ENCODE measurements around the gene KIF26B. TPM values are rescaled to one million over a fixed set of nuclear protein-coding genes. Genes with fewer than 3 reads are reported as not detected.

KIF26B gene
- total and polyA plus RNA-seq, 2 of the 4 experiments (the other 2 are of a cell fraction) = 0.53 to 0.54 TPM

DNA sequence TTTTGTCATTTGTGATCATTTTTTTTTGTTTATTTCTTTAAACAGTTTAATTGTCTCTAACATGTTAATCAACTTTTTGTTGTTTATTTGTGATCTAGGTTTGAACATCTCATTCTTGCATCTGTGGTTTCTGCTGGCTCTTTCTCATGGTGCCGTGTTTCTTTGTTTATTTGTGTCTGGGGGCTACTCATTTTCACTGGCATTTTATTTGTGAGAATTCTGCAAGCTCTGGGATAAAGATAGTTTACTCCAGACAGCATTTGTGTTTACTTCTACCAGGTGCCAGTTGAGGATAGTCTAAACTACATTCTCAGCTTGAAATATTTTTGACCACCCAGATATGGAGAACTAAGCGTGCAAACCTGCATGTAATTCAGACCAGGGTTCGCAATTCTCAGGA lies 508.6 kb downstream of the KIF26B start:
- no CpG with 5 or more reads among the region's 3 CpGs for WGBS, 2 experiments (ENCODE audit: extremely low coverage in 2 of 2, insufficient read length in 1 of 2)

More for the DNA sequence above, 508.6 kb downstream of the KIF26B start:
- Histone ChIP-seq H2BK15ac (ENCODE audit: low read depth, low read length) (no peak overlapping the region), H3K14ac (replicated peaks; ENCODE audit: low read depth, low read length) (no peak overlapping the region), H4K8ac (ENCODE audit: low read depth in 2 of 2, low read length in 2 of 2) (no peak overlapping the region), H3K18ac (ENCODE audit: low read depth, low read length) (no peak overlapping the region), H4K5ac (ENCODE audit: low read depth, low read length) (no peak overlapping the region), H3K79me1 (ENCODE audit: low read depth in 1 of 2, low read length in 2 of 2) (no peaks in the 10 kb centered on the region), H3K9me1 (ENCODE audit: insufficient read depth, low read length) (no peaks in the 10 kb centered on the region), H3K27ac (ENCODE audit: insufficient read depth, low read length) (no peak overlapping the region), H3K27me3 (ENCODE audit: control insufficient read depth, insufficient read depth, low read length) (no peaks in the 10 kb centered on the region), H3K4me3 (ENCODE audit: insufficient read depth, low read depth, low read length) (no peak overlapping the region), H3K23ac (ENCODE audit: low read depth, low read length) (no peak overlapping the region), H2AFZ (replicated peaks; ENCODE audit: low read length, poor library complexity) (no peak overlapping the region), H3K4me2 (ENCODE audit: low read depth, low read length) (no peak overlapping the region), H2BK120ac (ENCODE audit: low read depth, low read length) (no peak overlapping the region), H2AK5ac (ENCODE audit: low read depth, low read length) (no peak overlapping the region), H3K4me1 (ENCODE audit: control insufficient read depth, insufficient read depth, low read length) (peaks cover 3% of the 10 kb centered on the region), H3K56ac (ENCODE audit: extremely low read depth, insufficient read depth, low read length) (no peak overlapping the region), H4K91ac (ENCODE audit: insufficient read depth, low read depth, low read length) (no peak overlapping the region), H2BK5ac (ENCODE audit: low read depth, low read length, poor library complexity, severe bottlenecking) (no peak overlapping the region), H3K9ac (ENCODE audit: low read depth, low read length) (no peak overlapping the region), H3K9me3 (ENCODE audit: control insufficient read depth, insufficient read depth, low read length) (no peaks in the 10 kb centered on the region), H4K20me1 (ENCODE audit: insufficient read depth, low read length) (no peaks in the 10 kb centered on the region), H3K36me3 (ENCODE audit: control insufficient read depth, insufficient read depth, low read length) (no peaks in the 10 kb centered on the region), H2BK20ac (ENCODE audit: low read depth, low read length) (no peak overlapping the region), H3K4ac (ENCODE audit: low read depth, low read length) (no peak overlapping the region), H2AK9ac (replicated peaks; ENCODE audit: low read depth, low read length, poor library complexity) (no peak overlapping the region)
- in situ Hi-C loops (cut with MboI; ENCODE audit: low sequenced_read_pairs) (no loop called here), intact Hi-C loops (cut with micrococcal nuclease) (no loop called here), dilution Hi-C loops (cut with HindIII; ENCODE audit: low sequenced_read_pairs, unreplicated experiment) (no loop called here)
- BruUV-seq (replicated peaks) = no TSS peak
- POLR2A ChIA-PET (ENCODE audit: unreplicated experiment) = no interaction called here
- ATAC-seq (ENCODE audit: low read depth) = no peak
- DNase-seq = no peak
- TF ChIP-seq POLR2A (IDR thresholded peaks at IDR 0.05; ENCODE audit: low read depth, low read length) (no peak), RCOR1 (IDR thresholded peaks at IDR 0.05; ENCODE audit: insufficient replicate concordance, low read length) (no peak), MAFK (IDR thresholded peaks at IDR 0.05; ENCODE audit: low read depth, low read length) (no peak), SMC3 (IDR thresholded peaks at IDR 0.05; ENCODE audit: low read depth, low read length) (no peak), BHLHE40 (IDR thresholded peaks at IDR 0.05; ENCODE audit: low read depth, low read length) (no peak), CEBPB (IDR thresholded peaks at IDR 0.05; ENCODE audit: low read depth, low read length) (no peak), FOS (IDR thresholded peaks at IDR 0.05; ENCODE audit: low read depth, low read length) (no peak), NFE2L2 (IDR thresholded peaks at IDR 0.05; ENCODE audit: low read depth, low read length) (no peak), MXI1 (IDR thresholded peaks at IDR 0.05; ENCODE audit: borderline replicate concordance, low read depth, low read length) (no peak), RFX5 (IDR thresholded peaks at IDR 0.05; ENCODE audit: low read depth, low read length) (no peak), RAD21 (IDR thresholded peaks at IDR 0.05; ENCODE audit: low read length) (no peak), MAZ (IDR thresholded peaks at IDR 0.05; ENCODE audit: borderline replicate concordance, low read depth, low read length) (no peak), CHD1 (IDR thresholded peaks at IDR 0.05; ENCODE audit: low read depth, low read length) (no peak)
- TF ChIP-seq, protein P1, sequence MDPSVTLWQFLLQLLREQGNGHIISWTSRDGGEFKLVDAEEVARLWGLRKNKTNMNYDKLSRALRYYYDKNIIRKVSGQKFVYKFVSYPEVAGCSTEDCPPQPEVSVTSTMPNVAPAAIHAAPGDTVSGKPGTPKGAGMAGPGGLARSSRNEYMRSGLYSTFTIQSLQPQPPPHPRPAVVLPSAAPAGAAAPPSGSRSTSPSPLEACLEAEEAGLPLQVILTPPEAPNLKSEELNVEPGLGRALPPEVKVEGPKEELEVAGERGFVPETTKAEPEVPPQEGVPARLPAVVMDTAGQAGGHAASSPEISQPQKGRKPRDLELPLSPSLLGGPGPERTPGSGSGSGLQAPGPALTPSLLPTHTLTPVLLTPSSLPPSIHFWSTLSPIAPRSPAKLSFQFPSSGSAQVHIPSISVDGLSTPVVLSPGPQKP (IDR thresholded peaks at IDR 0.05; ENCODE audit: borderline replicate concordance, low read depth, low read length) = no peak
- TF ChIP-seq, protein P2, sequence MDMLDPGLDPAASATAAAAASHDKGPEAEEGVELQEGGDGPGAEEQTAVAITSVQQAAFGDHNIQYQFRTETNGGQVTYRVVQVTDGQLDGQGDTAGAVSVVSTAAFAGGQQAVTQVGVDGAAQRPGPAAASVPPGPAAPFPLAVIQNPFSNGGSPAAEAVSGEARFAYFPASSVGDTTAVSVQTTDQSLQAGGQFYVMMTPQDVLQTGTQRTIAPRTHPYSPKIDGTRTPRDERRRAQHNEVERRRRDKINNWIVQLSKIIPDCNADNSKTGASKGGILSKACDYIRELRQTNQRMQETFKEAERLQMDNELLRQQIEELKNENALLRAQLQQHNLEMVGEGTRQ (IDR thresholded peaks at IDR 0.05; ENCODE audit: low read depth, low read length) = no peak
- TF ChIP-seq, protein P3, sequence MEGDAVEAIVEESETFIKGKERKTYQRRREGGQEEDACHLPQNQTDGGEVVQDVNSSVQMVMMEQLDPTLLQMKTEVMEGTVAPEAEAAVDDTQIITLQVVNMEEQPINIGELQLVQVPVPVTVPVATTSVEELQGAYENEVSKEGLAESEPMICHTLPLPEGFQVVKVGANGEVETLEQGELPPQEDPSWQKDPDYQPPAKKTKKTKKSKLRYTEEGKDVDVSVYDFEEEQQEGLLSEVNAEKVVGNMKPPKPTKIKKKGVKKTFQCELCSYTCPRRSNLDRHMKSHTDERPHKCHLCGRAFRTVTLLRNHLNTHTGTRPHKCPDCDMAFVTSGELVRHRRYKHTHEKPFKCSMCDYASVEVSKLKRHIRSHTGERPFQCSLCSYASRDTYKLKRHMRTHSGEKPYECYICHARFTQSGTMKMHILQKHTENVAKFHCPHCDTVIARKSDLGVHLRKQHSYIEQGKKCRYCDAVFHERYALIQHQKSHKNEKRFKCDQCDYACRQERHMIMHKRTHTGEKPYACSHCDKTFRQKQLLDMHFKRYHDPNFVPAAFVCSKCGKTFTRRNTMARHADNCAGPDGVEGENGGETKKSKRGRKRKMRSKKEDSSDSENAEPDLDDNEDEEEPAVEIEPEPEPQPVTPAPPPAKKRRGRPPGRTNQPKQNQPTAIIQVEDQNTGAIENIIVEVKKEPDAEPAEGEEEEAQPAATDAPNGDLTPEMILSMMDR (conservative IDR thresholded peaks at IDR 0.05; ENCODE audit: low read depth, low read length) = no peak
- CTCF ChIA-PET = no interaction called here

Measured in IMR-90 (cell line).